ENCODE results near the gene LY6G6D.

GRCh38 chr6:31722173-31722572 lies 7.0 kb downstream of the LY6G6D start:
- no peak for TF ChIP-seq CTCF (IDR thresholded peaks at IDR 0.05; ENCODE audit: extremely low read depth in 1 of 2, insufficient read depth in 1 of 2, low read depth in 1 of 2, low read length in 2 of 2)
- TF ChIP-seq MAX (IDR thresholded peaks at IDR 0.05; ENCODE audit: insufficient read depth, insufficient read length): no peak
- TF ChIP-seq POLR2AphosphoS5 (IDR thresholded peaks at IDR 0.05; ENCODE audit: insufficient read depth, low read depth, low read length): no peak
- no peak for TF ChIP-seq POLR2A (IDR thresholded peaks at IDR 0.05; ENCODE audit: low read depth, low read length)
- no peak for TF ChIP-seq EZH2 (IDR thresholded peaks at IDR 0.05; ENCODE audit: borderline replicate concordance, low read depth, low read length, severe bottlenecking)
- TF ChIP-seq MYC (IDR thresholded peaks at IDR 0.05; ENCODE audit: low read depth, low read length): no peak
- no peak for TF ChIP-seq FOS (IDR thresholded peaks at IDR 0.05; ENCODE audit: borderline replicate concordance, insufficient read depth, low read length)
- no peak for TF ChIP-seq JUN (IDR thresholded peaks at IDR 0.05; ENCODE audit: borderline replicate concordance, insufficient read depth, insufficient read length, low read depth)
- TF ChIP-seq GATA2 (IDR thresholded peaks at IDR 0.05; ENCODE audit: insufficient read depth, insufficient read length, low read depth, low read length): no peak

Data from endothelial cell of umbilical vein (primary cell).